Fibroblast of lung (primary cell): ENCODE measurements around the gene CSNK1D.

Source experiments
- CTCF ChIP-seq, 2 donors: IDR thresholded peaks in 1 of 2; conservative IDR thresholded peaks in 1 of 2; 1 replicate in 1 of 2; 2 replicates in 1 of 2; pipeline ENCODE4 v1.5.1; 2011 to 2012; ENCODE audit warnings: low read length in 2 of 2, control low read depth in 1 of 2, inconsistent platforms in 1 of 2, low read depth in 1 of 2, mild to moderate bottlenecking in 1 of 2
- EZH2 ChIP-seq: IDR thresholded peaks from 2 replicates; pipeline ENCODE4 v1.5.1; 2012; ENCODE audit warnings: low read length, control low read depth, mild to moderate bottlenecking; ENCODE audit errors: missing control alignments

GRCh38 chr17:82227629-82228277 lies 45.7 kb downstream of the CSNK1D start:
- no peak for TF ChIP-seq CTCF (conservative IDR thresholded peaks at IDR 0.05 in 1 of 2, IDR thresholded peaks at IDR 0.05 in 1 of 2; ENCODE audit: low read depth in 1 of 2, low read length in 2 of 2)
- TF ChIP-seq EZH2: no peak
